HEK293 (cell line): ENCODE results near the gene NASP.

ENCODE experiments used
- CTCF ChIA-PET: fragments of 350-600 bp; formaldehyde crosslinking; extraction: SDS; loops from one replicate; lab custom pipeline; 2021; ENCODE audit warnings: antibody characterized with exemption; lab: Yijun Ruan, JAX
- POLR2A ChIA-PET: fragments of 300-600 bp; formaldehyde crosslinking; extraction: SDS; loops from one replicate; lab custom pipeline; 2020; ENCODE audit warnings: antibody characterized with exemption, inconsistent platforms; lab: Yijun Ruan, JAX
- H3K27ac ChIP-seq: fragments of 200-500 bp; sonication (Bioruptor generic); 2 replicates; pipeline ENCODE4 v1.5.1; 2014; ENCODE audit warnings: low read depth, low read length, control low read depth, inconsistent platforms; ENCODE audit errors: extremely low read depth
- H3K36me3 ChIP-seq, 2 experiments: fragments of 200-500 bp in 1 of 2; sonication (Bioruptor generic) in 1 of 2; 1 replicate in 1 of 2; 2 replicates in 1 of 2; pipeline ENCODE4 v1.5.1; 2014 to 2017; ENCODE audit warnings: inconsistent platforms in 2 of 2, low read length in 2 of 2; ENCODE audit not compliant: control insufficient read depth in 2 of 2, insufficient read depth in 1 of 2
- H3K4me1 ChIP-seq: fragments of 200-500 bp; sonication (Bioruptor generic); 2 replicates; pipeline ENCODE4 v1.5.1; 2014; ENCODE audit warnings: mild to moderate bottlenecking, low read length, inconsistent platforms; ENCODE audit not compliant: control insufficient read depth, insufficient read depth
- H3K4me3 ChIP-seq: 2 replicates; pipeline ENCODE4 v1.5.1; 2011; ENCODE audit warnings: low read depth, mild to moderate bottlenecking, control low read depth, low read length, moderate library complexity
- H3K9me3 ChIP-seq: fragments of 200-500 bp; sonication (Bioruptor generic); 2 replicates; pipeline ENCODE4 v1.5.1; 2014; ENCODE audit warnings: low read depth, low read length, inconsistent platforms; ENCODE audit not compliant: control insufficient read depth, insufficient read depth
- KLF1 ChIP-seq: fragments of 450-650 bp; formaldehyde crosslinking; IDR thresholded peaks from 2 replicates; pipeline ENCODE4 v1.5.1; 2016; ENCODE audit warnings: missing biosample characterization, missing genetic modification characterization
- KLF17 ChIP-seq: fragments of 450-650 bp; formaldehyde crosslinking; IDR thresholded peaks from 2 replicates; pipeline ENCODE4 v1.5.1; 2016; ENCODE audit warnings: missing biosample characterization, missing genetic modification characterization
- SP7 ChIP-seq: fragments of 450-650 bp; formaldehyde crosslinking; IDR thresholded peaks from 2 replicates; pipeline ENCODE4 v1.5.1; 2016; ENCODE audit warnings: missing biosample characterization, missing genetic modification characterization
- TRIM28 ChIP-seq: IDR thresholded peaks from 2 replicates; pipeline ENCODE4 v1.6.1; 2011; ENCODE audit warnings: low read length, control low read depth, borderline replicate concordance
- ZBTB20 ChIP-seq: fragments of 450-650 bp; formaldehyde crosslinking; IDR thresholded peaks from 2 replicates; pipeline ENCODE4 v1.5.1; 2016; ENCODE audit warnings: missing biosample characterization, missing genetic modification characterization
- ZNF138 ChIP-seq: fragments of 450-650 bp; formaldehyde crosslinking; IDR thresholded peaks from 2 replicates; pipeline ENCODE4 v1.5.1; 2016; ENCODE audit warnings: missing biosample characterization, missing genetic modification characterization, borderline replicate concordance
- ZNF221 ChIP-seq: fragments of 450-650 bp; formaldehyde crosslinking; IDR thresholded peaks from 2 replicates; pipeline ENCODE4 v1.5.1; 2017; ENCODE audit warnings: missing biosample characterization, missing genetic modification characterization, borderline replicate concordance
- ZNF274 ChIP-seq, 2 experiments: fragments of 200-500 bp in 1 of 2; fragments of 450-650 bp in 1 of 2; sonication (Bioruptor generic) in 1 of 2; formaldehyde crosslinking in 1 of 2; IDR thresholded peaks; 2 replicates each; pipeline versions ENCODE4 v1.5.1 to v1.6.1; 2014 to 2016; ENCODE audit warnings: borderline replicate concordance in 1 of 2, inconsistent platforms in 1 of 2, low read length in 1 of 2, missing biosample characterization in 1 of 2, missing genetic modification characterization in 1 of 2
- ZNF426 ChIP-seq: fragments of 450-650 bp; formaldehyde crosslinking; IDR thresholded peaks from 2 replicates; pipeline ENCODE4 v1.5.1; 2017; ENCODE audit warnings: missing biosample characterization, missing genetic modification characterization, mild to moderate bottlenecking, inconsistent platforms, moderate library complexity
- ZNF521 ChIP-seq: fragments of 450-650 bp; formaldehyde crosslinking; IDR thresholded peaks from 2 replicates; pipeline ENCODE4 v1.5.1; 2017; ENCODE audit warnings: missing biosample characterization, mild to moderate bottlenecking, missing genetic modification characterization
- ZNF76 ChIP-seq: fragments of 450-650 bp; formaldehyde crosslinking; IDR thresholded peaks from 2 replicates; pipeline ENCODE4; 2016; ENCODE audit warnings: low read depth, missing biosample characterization, missing genetic modification characterization, borderline replicate concordance
- ZNF792 ChIP-seq: fragments of 450-650 bp; formaldehyde crosslinking; IDR thresholded peaks from 2 replicates; pipeline ENCODE4 v1.5.1; 2016; ENCODE audit warnings: missing biosample characterization, missing genetic modification characterization
- ZSCAN4 ChIP-seq: fragments of 450-650 bp; formaldehyde crosslinking; IDR thresholded peaks from 2 replicates; pipeline ENCODE4 v1.5.1; 2017; ENCODE audit warnings: missing biosample characterization, missing genetic modification characterization
- TF ChIP-seq, protein P1 (sequence below): fragments of 450-650 bp; formaldehyde crosslinking; IDR thresholded peaks from 2 replicates; pipeline ENCODE4 v1.5.1; 2016; ENCODE audit warnings: missing biosample characterization, missing genetic modification characterization
- TF ChIP-seq, protein P2 (sequence below): fragments of 450-650 bp; formaldehyde crosslinking; IDR thresholded peaks from 2 replicates; pipeline ENCODE4 v1.5.0; 2017; ENCODE audit warnings: missing biosample characterization, missing genetic modification characterization, borderline replicate concordance

Gene NASP

GRCh38 chr1:45535988-45536766, 47.7 kb upstream of the NASP start:
- H3K9me3 ChIP-seq, result no peaks in the 10 kb centered on the region
- H3K36me3 ChIP-seq, result no peaks in the 10 kb centered on the region
- ChIA-PET POLR2A (interaction anchor here (0.6 to 6.4 kb wide), 4 partner anchors 10 to 45 kb away, joined by 3 to 59 read pairs (median 6); partner anchors contain the start of genes AKR1A1, PRDX1 and TESK2), CTCF (interaction anchor here (2.5 kb wide), 1 partner anchor 34 kb away, joined by 17 read pairs; no protein-coding TSS in a partner anchor)
- TF ChIP-seq SP7 (tag by site-specific recombination) (peak; percentile 17), KLF1 (tag by site-specific recombination) (peak; percentile 91), ZBTB20 (tag by site-specific recombination) (no peak)
- H3K4me1 ChIP-seq, result peaks cover 3% of the 10 kb centered on the region; the same call in 1 of the 2 replicates
- no peak overlapping the region for H3K4me3 ChIP-seq
- H3K27ac ChIP-seq, result no peak overlapping the region

GRCh38 chr1:45536886-45537285, 47.0 kb upstream of the NASP start:
- CTCF ChIA-PET, result interaction anchor here (2.5 kb wide), 1 partner anchor 33 kb away, joined by 17 read pairs; no protein-coding TSS in a partner anchor
- Histone ChIP-seq H3K9me3 (no peaks in the 10 kb centered on the region), H3K27ac (no peak overlapping the region), H3K36me3 (no peaks in the 10 kb centered on the region), H3K4me3 (no peak overlapping the region), H3K4me1 (peaks cover 3% of the 10 kb centered on the region; the same call in 1 of the 2 replicates)
- TF ChIP-seq ZSCAN4 (no peak), ZNF792 (no peak), TRIM28 (no peak), ZNF426 (no peak), ZNF221 (tag by site-specific recombination) (no peak), ZNF76 (tag by site-specific recombination) (no peak), ZNF521 (tag by site-specific recombination) (no peak), ZNF274 (IDR thresholded peaks at IDR 0.05; ENCODE audit: low read length) (no peak), ZNF274 (tag by site-specific recombination; IDR thresholded peaks at IDR 0.05; ENCODE audit: borderline replicate concordance) (no peak), KLF17 (no peak), ZNF138 (tag by site-specific recombination) (no peak)
- TF ChIP-seq, protein P1, sequence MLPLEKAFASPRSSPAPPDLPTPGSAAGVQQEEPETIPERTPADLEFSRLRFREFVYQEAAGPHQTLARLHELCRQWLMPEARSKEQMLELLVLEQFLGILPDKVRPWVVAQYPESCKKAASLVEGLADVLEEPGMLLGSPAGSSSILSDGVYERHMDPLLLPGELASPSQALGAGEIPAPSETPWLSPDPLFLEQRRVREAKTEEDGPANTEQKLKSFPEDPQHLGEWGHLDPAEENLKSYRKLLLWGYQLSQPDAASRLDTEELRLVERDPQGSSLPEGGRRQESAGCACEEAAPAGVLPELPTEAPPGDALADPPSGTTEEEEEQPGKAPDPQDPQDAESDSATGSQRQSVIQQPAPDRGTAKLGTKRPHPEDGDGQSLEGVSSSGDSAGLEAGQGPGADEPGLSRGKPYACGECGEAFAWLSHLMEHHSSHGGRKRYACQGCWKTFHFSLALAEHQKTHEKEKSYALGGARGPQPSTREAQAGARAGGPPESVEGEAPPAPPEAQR (tag by site-specific recombination), result no peak
- TF ChIP-seq, protein P2, sequence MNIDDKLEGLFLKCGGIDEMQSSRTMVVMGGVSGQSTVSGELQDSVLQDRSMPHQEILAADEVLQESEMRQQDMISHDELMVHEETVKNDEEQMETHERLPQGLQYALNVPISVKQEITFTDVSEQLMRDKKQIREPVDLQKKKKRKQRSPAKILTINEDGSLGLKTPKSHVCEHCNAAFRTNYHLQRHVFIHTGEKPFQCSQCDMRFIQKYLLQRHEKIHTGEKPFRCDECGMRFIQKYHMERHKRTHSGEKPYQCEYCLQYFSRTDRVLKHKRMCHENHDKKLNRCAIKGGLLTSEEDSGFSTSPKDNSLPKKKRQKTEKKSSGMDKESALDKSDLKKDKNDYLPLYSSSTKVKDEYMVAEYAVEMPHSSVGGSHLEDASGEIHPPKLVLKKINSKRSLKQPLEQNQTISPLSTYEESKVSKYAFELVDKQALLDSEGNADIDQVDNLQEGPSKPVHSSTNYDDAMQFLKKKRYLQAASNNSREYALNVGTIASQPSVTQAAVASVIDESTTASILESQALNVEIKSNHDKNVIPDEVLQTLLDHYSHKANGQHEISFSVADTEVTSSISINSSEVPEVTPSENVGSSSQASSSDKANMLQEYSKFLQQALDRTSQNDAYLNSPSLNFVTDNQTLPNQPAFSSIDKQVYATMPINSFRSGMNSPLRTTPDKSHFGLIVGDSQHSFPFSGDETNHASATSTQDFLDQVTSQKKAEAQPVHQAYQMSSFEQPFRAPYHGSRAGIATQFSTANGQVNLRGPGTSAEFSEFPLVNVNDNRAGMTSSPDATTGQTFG (tag by site-specific recombination), result no peak
- POLR2A ChIA-PET, result interaction anchor here (0.6 to 6.4 kb wide), 4 partner anchors 9 to 46 kb away, joined by 3 to 59 read pairs (median 6); partner anchors contain the start of genes AKR1A1, PRDX1 and TESK2
